Suprapubic skin (tissue), 4 donors: ENCODE measurements around the gene MPEG1. TPM values are rescaled to one million over a fixed set of nuclear protein-coding genes. Genes with fewer than 3 reads are reported as not detected.

Experiments used
- DNase-seq, 2 donors: peaks; one replicate each; pipeline ENCODE4 v3.0.0-alpha.2; 2019; ENCODE audit warnings: low spot score in 2 of 2
- H3K27ac ChIP-seq: fragments of 200-600 bp; sonication (generic); one replicate; pipeline ENCODE4 v1.5.1; 2019
- H3K27me3 ChIP-seq: fragments of 200-600 bp; sonication (generic); one replicate; pipeline ENCODE4 v1.5.1; 2019
- H3K36me3 ChIP-seq: fragments of 200-600 bp; sonication (generic); one replicate; pipeline ENCODE4 v1.5.1; 2019
- H3K4me1 ChIP-seq: fragments of 200-600 bp; sonication (generic); one replicate; pipeline ENCODE4 v1.5.1; 2019
- H3K4me3 ChIP-seq: fragments of 200-600 bp; sonication (generic); one replicate; pipeline ENCODE4 v1.5.1; 2019; ENCODE audit warnings: mild to moderate bottlenecking
- H3K9me3 ChIP-seq: fragments of 200-600 bp; sonication (generic); one replicate; pipeline ENCODE4 v1.5.1; 2019
- CTCF ChIP-seq, 2 donors: fragments of 200-600 bp in 1 of 2; fragments of 450-650 bp in 1 of 2; sonication (generic) in 1 of 2; IDR thresholded peaks; one replicate each; pipeline ENCODE4 v1.5.1; 2016 to 2019; ENCODE audit warnings: antibody characterized with exemption in 2 of 2, mild to moderate bottlenecking in 1 of 2, moderate library complexity in 1 of 2
- EP300 ChIP-seq: sonication (generic); formaldehyde crosslinking; IDR thresholded peaks from one replicate; pipeline ENCODE4 v1.6.1; 2017; ENCODE audit warnings: antibody characterized with exemption
- POLR2A ChIP-seq, 2 donors: fragments of 450-650 bp; IDR thresholded peaks; one replicate each; pipeline ENCODE4 v1.6.1; 2017; ENCODE audit warnings: antibody characterized with exemption in 2 of 2, mild to moderate bottlenecking in 2 of 2, moderate library complexity in 2 of 2
- POLR2AphosphoS5 ChIP-seq, 3 donors: sonication (generic); formaldehyde crosslinking; IDR thresholded peaks; one replicate each; pipeline ENCODE4 v1.6.1; 2017; ENCODE audit warnings: antibody characterized with exemption in 3 of 3
- WGBS: methylation state at CpG from one replicate; pipeline ENCODE4 v1.1.5; 2018; 5-methylcytosine and 5-hydroxymethylcytosine counted together
- total RNA-seq, 4 donors: library from RNA; depleted of rRNA; stranded (reverse); fragments of >200 nt; gene quantifications; one replicate each; pipeline ENCODE4 v1.1.0, GENCODE V29; 2016

Gene MPEG1
- total RNA-seq, 4 donors from 2014 or later, result 2.3 to 4.5 (median 2.9) TPM

DNA sequence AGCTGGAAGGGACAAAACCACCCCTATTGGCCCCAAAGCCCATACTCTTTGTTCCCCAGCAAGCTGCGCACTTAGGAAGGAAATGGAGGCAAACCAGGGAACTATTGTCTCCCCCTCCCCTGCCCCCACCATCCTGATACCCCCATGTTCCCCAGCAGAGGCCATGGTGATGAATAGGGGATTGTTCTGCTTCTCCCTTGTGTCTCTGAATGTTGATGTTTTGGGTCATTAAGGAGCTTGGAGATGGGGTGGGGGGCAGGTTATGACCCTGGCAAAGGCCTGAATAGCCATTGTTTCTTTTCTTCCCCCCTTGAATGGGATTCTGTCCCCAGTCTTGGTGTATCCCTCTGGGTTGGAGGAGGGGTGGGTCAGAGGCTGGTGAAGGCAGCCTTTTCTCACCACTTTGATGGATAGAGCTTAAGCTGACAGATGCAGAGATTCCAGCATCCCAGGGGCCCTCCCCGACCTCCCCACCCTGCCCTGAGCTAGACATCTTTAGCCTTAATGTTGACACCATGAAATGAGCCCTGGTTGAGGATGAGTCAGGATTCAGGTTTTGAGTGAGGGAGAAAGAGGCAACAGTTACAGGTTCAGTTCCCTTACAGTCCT lies 32.5 kb downstream of the MPEG1 start:
- no peak for DNase-seq
- Histone ChIP-seq H3K27me3 (no peaks in the 10 kb centered on the region), H3K36me3 (peaks cover 7% of the 10 kb centered on the region), H3K9me3 (no peaks in the 10 kb centered on the region), H3K27ac (no peak overlapping the region), H3K4me1 (peaks cover 12% of the 10 kb centered on the region), H3K4me3 (no peak overlapping the region)
- no peak for TF ChIP-seq EP300
- no peak for TF ChIP-seq CTCF (IDR thresholded peaks at IDR 0.05)
- TF ChIP-seq POLR2AphosphoS5 (IDR thresholded peaks at IDR 0.05), result no peak
- no peak for TF ChIP-seq POLR2A (IDR thresholded peaks at IDR 0.05)
- WGBS, result 83% methylated on average over 2 of the region's 2 CpGs

GRCh38 chr11:59179121-59179520 lies 33.6 kb downstream of the MPEG1 start:
- Histone ChIP-seq H3K9me3 (no peaks in the 10 kb centered on the region), H3K27me3 (no peaks in the 10 kb centered on the region), H3K4me1 (peaks cover 8% of the 10 kb centered on the region), H3K4me3 (no peak overlapping the region), H3K36me3 (peaks cover 7% of the 10 kb centered on the region), H3K27ac (no peak overlapping the region)
- TF ChIP-seq CTCF (IDR thresholded peaks at IDR 0.05), result no peak
- no peak for DNase-seq
- WGBS, result 83% methylated on average over 2 of the region's 2 CpGs

DNA sequence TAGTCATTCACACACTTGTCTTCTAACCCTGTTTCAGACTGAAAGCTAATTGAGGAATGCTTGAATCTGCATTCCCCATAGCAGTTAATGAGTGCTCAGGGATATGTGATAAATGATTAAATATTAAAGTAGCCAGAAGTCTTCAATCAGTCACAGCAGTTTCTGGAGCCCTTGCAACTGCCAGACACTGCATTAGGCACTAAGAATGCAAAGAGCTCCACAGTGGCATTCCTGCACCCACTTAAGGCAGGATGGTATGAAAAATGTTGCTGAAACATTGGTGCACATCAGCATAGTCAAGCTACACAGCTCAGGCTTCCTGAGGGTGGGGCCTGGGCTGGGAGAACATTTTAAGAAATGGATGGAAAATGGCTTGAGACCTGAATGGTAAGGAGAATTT lies 34.3 kb downstream of the MPEG1 start:
- peaks cover 7% of the 10 kb centered on the region for H3K36me3 ChIP-seq
- H3K27ac ChIP-seq, result no peak overlapping the region
- TF ChIP-seq POLR2AphosphoS5 (IDR thresholded peaks at IDR 0.05) (no peak), EP300 (no peak), POLR2A (IDR thresholded peaks at IDR 0.05) (no peak), CTCF (IDR thresholded peaks at IDR 0.05) (no peak)
- DNase-seq, result no peak
- H3K4me1 ChIP-seq, result peaks cover 8% of the 10 kb centered on the region
- H3K9me3 ChIP-seq, result no peaks in the 10 kb centered on the region
- H3K4me3 ChIP-seq, result no peak overlapping the region
- no peaks in the 10 kb centered on the region for H3K27me3 ChIP-seq

DNA sequence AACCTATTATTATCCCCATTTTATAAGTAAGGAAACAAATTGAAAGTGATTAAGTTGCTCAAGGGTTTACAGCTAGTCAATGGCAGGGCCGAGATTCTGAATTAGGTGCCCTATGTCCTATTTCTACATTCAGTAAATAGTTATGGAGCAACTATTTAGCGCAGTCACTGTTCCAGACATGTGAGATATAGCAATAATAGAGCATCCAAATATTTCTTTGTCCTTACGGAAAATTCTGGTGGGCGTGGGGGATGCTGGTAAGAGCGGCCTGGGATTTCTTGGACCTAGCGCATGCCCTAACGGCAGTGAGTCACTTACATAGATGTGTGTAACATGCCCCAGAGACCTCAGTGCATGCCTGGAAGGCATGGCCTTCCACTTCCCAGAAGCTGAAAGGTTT lies 36.4 kb downstream of the MPEG1 start:
- H3K4me1 ChIP-seq, result peaks cover 23% of the 10 kb centered on the region
- no peak overlapping the region for H3K27ac ChIP-seq

GRCh38 chr11:59175091-59175501 lies 37.6 kb downstream of the MPEG1 start:
- Histone ChIP-seq H3K4me3 (no peak overlapping the region), H3K9me3 (no peaks in the 10 kb centered on the region), H3K4me1 (peaks cover 23% of the 10 kb centered on the region), H3K36me3 (no peaks in the 10 kb centered on the region), H3K27me3 (no peaks in the 10 kb centered on the region), H3K27ac (no peak overlapping the region)
- no peak for DNase-seq
- WGBS, result 51% methylated on average over 4 of the region's 4 CpGs
- no peak for TF ChIP-seq CTCF (IDR thresholded peaks at IDR 0.05)
- TF ChIP-seq POLR2A (IDR thresholded peaks at IDR 0.05), result no peak
- no peak for TF ChIP-seq POLR2AphosphoS5 (IDR thresholded peaks at IDR 0.05)
- TF ChIP-seq EP300, result no peak

More for the DNA sequence above, 36.4 kb downstream of the MPEG1 start:
- Histone ChIP-seq H3K36me3 (no peaks in the 10 kb centered on the region), H3K9me3 (no peaks in the 10 kb centered on the region), H3K27me3 (no peaks in the 10 kb centered on the region), H3K4me3 (no peak overlapping the region)
- no peak for DNase-seq
- TF ChIP-seq POLR2A (IDR thresholded peaks at IDR 0.05) (no peak), POLR2AphosphoS5 (IDR thresholded peaks at IDR 0.05) (no peak), CTCF (IDR thresholded peaks at IDR 0.05) (no peak), EP300 (no peak)
- WGBS, result 95% methylated on average over 7 of the region's 7 CpGs
